PC-9 (cell line): ENCODE results near the gene MTA3. TPM values are rescaled to one million over a fixed set of nuclear protein-coding genes. Genes with fewer than 3 reads are reported as not detected.

Experiments
- BruUV-seq: library from RNA; stranded (reverse); fragments of 400-500 nt; replicated peaks from 2 replicates; lab custom pipeline; 2021; lab: Mats Ljungman, UMichigan
- CTCF ChIA-PET: fragments of 300-600 bp; sonication (Branson Sonifier 250); formaldehyde crosslinking; loops from one replicate; lab custom pipeline; 2022; ENCODE audit warnings: antibody characterized with exemption; lab: Charles Lee
- POLR2A ChIA-PET: fragments of 300-600 bp; sonication (Branson Sonifier 250); formaldehyde crosslinking; loops from one replicate; lab custom pipeline; 2022; ENCODE audit warnings: antibody characterized with exemption; ENCODE audit not compliant: unreplicated experiment; lab: Charles Lee
- DNase-seq, 2 experiments: peaks; one replicate each; pipeline versions ENCODE4 v3.0.0 to v3.0.0-alpha.2; 2015 to 2022; ENCODE audit warnings: mixed read lengths in 1 of 2
- H2AFZ ChIP-seq: fragments of 200-600 bp; sonication (generic); 2 replicates; pipeline ENCODE4 v1.8.1; 2017; ENCODE audit warnings: antibody characterized with exemption
- H3F3A ChIP-seq: fragments of 200-600 bp; sonication (generic); 2 replicates; pipeline ENCODE4 v1.8.1; 2017; ENCODE audit warnings: antibody characterized with exemption, mild to moderate bottlenecking, low read depth; ENCODE audit not compliant: insufficient read depth
- H3K27ac ChIP-seq: fragments of 200-600 bp; sonication (generic); 2 replicates; pipeline ENCODE4 v1.6.1; 2016; ENCODE audit warnings: mixed run types
- H3K27me3 ChIP-seq: fragments of 200-600 bp; sonication (generic); 2 replicates; pipeline ENCODE4 v1.6.1; 2016; ENCODE audit warnings: low read depth, mixed run types; ENCODE audit not compliant: insufficient read depth
- H3K36me3 ChIP-seq: fragments of 200-600 bp; sonication (generic); 2 replicates; pipeline ENCODE4 v1.6.1; 2016; ENCODE audit warnings: low read depth, mixed run types
- H3K4me1 ChIP-seq: fragments of 200-600 bp; sonication (generic); replicated peaks from 2 replicates; pipeline ENCODE4 v1.6.1; 2016; ENCODE audit warnings: mixed run types; ENCODE audit not compliant: insufficient read depth
- H3K4me2 ChIP-seq: fragments of 200-600 bp; sonication (generic); 2 replicates; pipeline ENCODE4 v1.6.1; 2017; ENCODE audit warnings: mixed run types
- H3K4me3 ChIP-seq: fragments of 200-600 bp; sonication (generic); 2 replicates; pipeline ENCODE4 v1.6.1; 2016; ENCODE audit warnings: mixed run types
- H3K79me2 ChIP-seq: fragments of 200-600 bp; sonication (generic); 2 replicates; pipeline ENCODE4 v1.6.1; 2017; ENCODE audit warnings: low read depth, mixed run types
- H3K9me2 ChIP-seq: fragments of 200-600 bp; sonication (generic); 2 replicates; pipeline ENCODE4 v1.8.1; 2017; ENCODE audit warnings: mild to moderate bottlenecking; ENCODE audit not compliant: insufficient read depth
- H3K9me3 ChIP-seq: fragments of 200-600 bp; sonication (generic); 2 replicates; pipeline ENCODE4 v1.8.1; 2016; ENCODE audit warnings: low read depth; ENCODE audit not compliant: insufficient read depth
- H4K20me1 ChIP-seq: fragments of 200-600 bp; sonication (generic); 2 replicates; pipeline ENCODE4 v1.8.1; 2017; ENCODE audit not compliant: insufficient read depth
- CTCF ChIP-seq: fragments of 200-600 bp; sonication (generic); conservative IDR thresholded peaks from 2 replicates; pipeline ENCODE4 v1.6.1; 2017; ENCODE audit warnings: mixed run types, antibody characterized with exemption, mild to moderate bottlenecking, moderate library complexity
- EZH2 ChIP-seq: fragments of 200-600 bp; sonication (generic); IDR thresholded peaks from 2 replicates; pipeline ENCODE4 v1.8.0; 2017; ENCODE audit warnings: antibody characterized with exemption, low read depth
- intact Hi-C: fragments of 100-400 bp; cut with micrococcal nuclease; formaldehyde crosslinking; loops from one replicate; pipeline ENCODE4 v1.10.0; 2022; ENCODE audit not compliant: unreplicated experiment
- total RNA-seq: library from RNA; stranded (reverse); gene quantifications from 2 replicates; pipeline ENCODE4 v1.2.3, GENCODE V29; 2021

MTA3 gene
- total RNA-seq, 1 experiment from 2014 or later, result 89.8 TPM

GRCh38 chr2:42523341-42523740 lies 45.1 kb upstream of the MTA3 start:
- no peak overlapping the region for H3K27ac ChIP-seq
- H3K9me2 ChIP-seq, result no peaks in the 10 kb centered on the region
- POLR2A ChIA-PET, result no interaction called here
- no TSS peak for BruUV-seq
- no peak overlapping the region for H3K4me3 ChIP-seq
- H3K4me1 ChIP-seq, result no peaks in the 10 kb centered on the region
- CTCF ChIA-PET, result no interaction called here
- H3K36me3 ChIP-seq, result no peaks in the 10 kb centered on the region
- H4K20me1 ChIP-seq, result no peaks in the 10 kb centered on the region
- no peaks in the 10 kb centered on the region for H3K27me3 ChIP-seq
- H2AFZ ChIP-seq, result no peak overlapping the region
- H3F3A ChIP-seq, result no peaks in the 10 kb centered on the region
- no peak overlapping the region for H3K4me2 ChIP-seq
- DNase-seq, result no peak
- no peaks in the 10 kb centered on the region for H3K79me2 ChIP-seq
- no peaks in the 10 kb centered on the region for H3K9me3 ChIP-seq
- TF ChIP-seq EZH2 (no peak), CTCF (no peak)
- intact Hi-C loops, result no loop called here

DNA sequence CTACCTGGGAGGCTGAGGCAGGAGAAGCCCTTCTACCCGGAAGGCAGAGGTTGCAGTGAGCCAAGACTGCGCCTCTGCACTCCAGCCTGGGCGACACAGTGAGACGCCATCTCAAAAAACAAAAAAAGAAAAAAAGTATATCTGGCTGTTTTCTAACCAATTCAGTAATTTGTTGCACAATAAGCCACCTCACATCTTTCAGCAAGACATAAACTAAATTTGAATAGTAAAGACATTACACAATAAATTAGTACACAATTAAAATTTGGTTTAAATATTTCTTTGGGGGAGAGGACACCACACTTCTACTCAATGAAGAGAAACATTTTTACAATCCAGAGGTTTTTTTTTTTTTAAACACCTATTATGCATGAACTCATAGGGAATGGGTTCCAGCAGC lies 36.0 kb upstream of the MTA3 start:
- H3K4me1 ChIP-seq, result no peaks in the 10 kb centered on the region; the same call in 1 of the 2 replicates
- intact Hi-C loops, result no loop called here
- H3K27me3 ChIP-seq, result no peaks in the 10 kb centered on the region
- no peak overlapping the region for H3K4me2 ChIP-seq
- no peaks in the 10 kb centered on the region for H3K9me3 ChIP-seq
- H2AFZ ChIP-seq, result no peak overlapping the region
- POLR2A ChIA-PET, result no interaction called here
- no TSS peak for BruUV-seq
- H3F3A ChIP-seq, result no peaks in the 10 kb centered on the region
- no peaks in the 10 kb centered on the region for H3K9me2 ChIP-seq
- CTCF ChIA-PET, result interaction anchor here (0.7 kb wide), 1 partner anchor 136 kb away, joined by 6 read pairs; no protein-coding TSS in a partner anchor
- H3K36me3 ChIP-seq, result no peaks in the 10 kb centered on the region
- TF ChIP-seq EZH2 (no peak), CTCF (no peak)
- H3K79me2 ChIP-seq, result no peaks in the 10 kb centered on the region
- DNase-seq, result no peak
- no peak overlapping the region for H3K4me3 ChIP-seq
- H3K27ac ChIP-seq, result no peak overlapping the region
- H4K20me1 ChIP-seq, result no peaks in the 10 kb centered on the region

DNA sequence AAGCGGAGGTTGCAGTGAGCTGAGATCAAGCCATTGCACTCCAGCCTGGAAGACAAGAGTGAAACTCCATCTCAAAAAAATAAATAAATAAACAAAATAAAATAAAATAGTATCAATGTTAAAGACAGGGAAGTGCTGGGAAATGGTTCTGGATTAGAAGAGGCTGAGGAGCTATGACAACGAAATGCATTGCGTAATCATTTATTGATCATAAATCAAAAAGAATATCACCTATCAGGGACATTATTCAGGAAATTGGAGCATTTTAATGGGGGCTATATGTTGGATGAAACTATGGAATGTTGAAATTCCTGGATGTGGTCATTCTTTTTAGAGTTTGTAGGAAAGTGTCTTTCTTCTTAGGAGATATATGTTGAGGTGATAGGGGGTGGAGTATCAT lies 30.9 kb upstream of the MTA3 start:
- BruUV-seq, result no TSS peak
- TF ChIP-seq CTCF, result no peak
- Histone ChIP-seq H3K27ac (no peak overlapping the region), H3K9me2 (no peaks in the 10 kb centered on the region), H3K4me2 (no peak overlapping the region), H3K9me3 (no peaks in the 10 kb centered on the region), H3K36me3 (no peaks in the 10 kb centered on the region), H3K4me1 (no peaks in the 10 kb centered on the region), H2AFZ (no peak overlapping the region), H3K4me3 (no peak overlapping the region), H3F3A (no peaks in the 10 kb centered on the region), H3K27me3 (no peaks in the 10 kb centered on the region), H3K79me2 (no peaks in the 10 kb centered on the region), H4K20me1 (no peaks in the 10 kb centered on the region)
- DNase-seq, result no peak
- intact Hi-C loops, result no loop called here
- POLR2A ChIA-PET, result no interaction called here
- CTCF ChIA-PET, result no interaction called here
